Esophagus squamous epithelium (tissue), 5 donors: Measurements from ENCODE around the gene CYTH2. TPM values are rescaled to one million over a fixed set of nuclear protein-coding genes. Genes with fewer than 3 reads are reported as not detected.

Experiments used
- DNase-seq: peaks from one replicate; lab custom pipeline; 2025; lab: John Stamatoyannopoulos, UW
- H3K27ac ChIP-seq, 4 donors: fragments of 200-600 bp; sonication (generic); one replicate each; pipeline ENCODE4 v1.5.1; 2016 to 2019; ENCODE audit warnings: mild to moderate bottlenecking in 1 of 4
- H3K27me3 ChIP-seq, 4 donors: fragments of 200-600 bp; sonication (generic); 1 replicate in 3 of 4; 2 replicates in 1 of 4; pipeline versions ENCODE4 v1.5.1 to v1.6.0; 2017 to 2021; ENCODE audit warnings: antibody characterized with exemption in 1 of 4
- H3K36me3 ChIP-seq, 3 donors: fragments of 200-600 bp; sonication (generic); one replicate each; pipeline ENCODE4 v1.5.1; 2016 to 2019
- H3K4me1 ChIP-seq, 3 donors: fragments of 200-600 bp; sonication (generic); one replicate each; pipeline ENCODE4 v1.5.1; 2017 to 2019
- H3K4me3 ChIP-seq, 4 donors: fragments of 200-600 bp; sonication (generic); 1 replicate in 3 of 4; 2 replicates in 1 of 4; pipeline ENCODE4 v1.5.1; 2016 to 2019; ENCODE audit warnings: mild to moderate bottlenecking in 2 of 4, moderate library complexity in 1 of 4
- H3K9me3 ChIP-seq, 3 donors: fragments of 200-600 bp; sonication (generic); one replicate each; pipeline ENCODE4 v1.5.1; 2016 to 2019
- CTCF ChIP-seq, 6 experiments: fragments of 450-650 bp in 4 of 6; fragments of 200-600 bp in 2 of 6; sonication (generic) in 2 of 6; IDR thresholded peaks; one replicate each; pipeline ENCODE4 v1.5.1; 2016 to 2019; ENCODE audit warnings: antibody characterized with exemption in 6 of 6, mild to moderate bottlenecking in 4 of 6, moderate library complexity in 4 of 6
- POLR2A ChIP-seq, 4 donors: fragments of 450-650 bp; IDR thresholded peaks; one replicate each; pipeline ENCODE4 v1.6.1; 2017; ENCODE audit warnings: antibody characterized with exemption in 4 of 4, mild to moderate bottlenecking in 4 of 4, moderate library complexity in 3 of 4
- WGBS, 2 donors: methylation state at CpG; one replicate each; pipeline ENCODE4 v1.1.5; 2018; 5-methylcytosine and 5-hydroxymethylcytosine counted together
- intact Hi-C: fragments of 100-400 bp; cut with DNase I; formaldehyde crosslinking; loops from one replicate; pipeline ENCODE4 v1.15.0; 2022
- total RNA-seq, 4 donors: library from RNA; depleted of rRNA; stranded (reverse); fragments of >200 nt; gene quantifications; one replicate each; pipeline ENCODE4 v1.1.0, GENCODE V29; 2016
- donor health status: DM: yes; HTN: yes; CAD: no.

CYTH2 gene
- total RNA-seq, 4 donors from 2014 or later, result 40.8 to 101 (median 47.8) TPM

GRCh38 chr19:48500830-48501493 lies 31.8 kb downstream of the CYTH2 start:
- TF ChIP-seq POLR2A (IDR thresholded peaks at IDR 0.05), result no peak
- no peak for TF ChIP-seq CTCF (IDR thresholded peaks at IDR 0.05)
- peak overlapping the region; percentile 57 to 85 (median 78) for H3K27ac ChIP-seq
- intact Hi-C loops, result no loop called here
- H3K4me1 ChIP-seq, result peaks cover 0 to 62% (median 17%) of the 10 kb centered on the region in 3 donors
- peak overlapping the region; percentile 30 to 59 (median 49) for H3K4me3 ChIP-seq
- DNase-seq, result no peak
- peaks cover 0 to 52% (median 0%) of the 10 kb centered on the region in 4 donors for H3K27me3 ChIP-seq
- no peaks in the 10 kb centered on the region for H3K36me3 ChIP-seq
- no peaks in the 10 kb centered on the region for H3K9me3 ChIP-seq
- WGBS, 2 donors, result 18 to 44% methylated on average over 3 to 20 of the region's 32 CpGs

- Histone ChIP-seq H3K27ac (peak overlapping the region; percentile 57 to 85 (median 78)), H3K27me3 (peaks cover 0 to 52% (median 0%) of the 10 kb centered on the region in 4 donors), H3K4me3 (peak overlapping the region; percentile 30 to 59 (median 49)), H3K4me1 (peaks cover 0 to 62% (median 17%) of the 10 kb centered on the region in 3 donors), H3K36me3 (no peaks in the 10 kb centered on the region), H3K9me3 (no peaks in the 10 kb centered on the region)
- TF ChIP-seq CTCF (IDR thresholded peaks at IDR 0.05) (no peak), POLR2A (IDR thresholded peaks at IDR 0.05) (peak in 1 of 4 donors; percentile 4)
- intact Hi-C loops, result no loop called here
- 4 to 5% methylated on average over 15 to 18 of the region's 20 CpGs for WGBS, 2 donors
- DNase-seq, result peak; percentile 61
These were observed 32.6 kb downstream of the CYTH2 start for GRCh38 chr19:48501494-48502349.

GRCh38 chr19:48502350-48503018 lies 33.3 kb downstream of the CYTH2 start:
- intact Hi-C loops, result no loop called here
- peaks cover 0 to 50% (median 0%) of the 10 kb centered on the region in 4 donors for H3K27me3 ChIP-seq
- H3K9me3 ChIP-seq, result no peaks in the 10 kb centered on the region
- 34% methylated on average over 9 of the region's 27 CpGs; no CpG with 5 or more reads in 1 of the 2 donors for WGBS, 2 donors
- H3K4me1 ChIP-seq, result peaks cover 0 to 55% (median 17%) of the 10 kb centered on the region in 3 donors
- TF ChIP-seq POLR2A (IDR thresholded peaks at IDR 0.05), result no peak
- no peak for TF ChIP-seq CTCF (IDR thresholded peaks at IDR 0.05)
- H3K4me3 ChIP-seq, result peak overlapping the region; percentile 5 to 52 (median 28)
- no peak for DNase-seq
- no peaks in the 10 kb centered on the region for H3K36me3 ChIP-seq
- H3K27ac ChIP-seq, result peak overlapping the region; percentile 4 to 85 (median 55)

- Histone ChIP-seq H3K27me3 (peaks cover 2 to 35% (median 4%) of the 10 kb centered on the region in 4 donors), H3K27ac (no peak overlapping the region), H3K9me3 (no peaks in the 10 kb centered on the region), H3K4me3 (no peak overlapping the region), H3K36me3 (no peaks in the 10 kb centered on the region), H3K4me1 (peaks cover 6 to 27% (median 8%) of the 10 kb centered on the region in 3 donors)
- DNase-seq, result no peak
- 77 to 93% methylated on average over 5 of the region's 5 CpGs for WGBS, 2 donors
- TF ChIP-seq CTCF (IDR thresholded peaks at IDR 0.05) (peak in 5 of 6 experiments; percentile 45 to 75 (median 58)), POLR2A (IDR thresholded peaks at IDR 0.05) (no peak)
- intact Hi-C loops, result no loop called here
These were observed 37.1 kb downstream of the CYTH2 start for GRCh38 chr19:48506138-48506733.
